ENCODE data around the gene DPP6.

GRCh38 chr7:154581251-154581890 lies 529.2 kb downstream of the DPP6 start:
- no peak for TF ChIP-seq CTCF (IDR thresholded peaks at IDR 0.05 in 8 of 11, conservative IDR thresholded peaks at IDR 0.05 in 3 of 11)
- TF ChIP-seq POLR2A (IDR thresholded peaks at IDR 0.05), result no peak
- TF ChIP-seq POLR2AphosphoS5 (IDR thresholded peaks at IDR 0.05), result no peak
